HEK293 (cell line): ENCODE results near the gene PI4KA.

Experiments
- BCL6B ChIP-seq: fragments of 450-650 bp; formaldehyde crosslinking; IDR thresholded peaks from 2 replicates; pipeline ENCODE4 v1.5.1; 2017; ENCODE audit warnings: missing biosample characterization, missing genetic modification characterization
- CTCF ChIP-seq: fragments of 450-650 bp; formaldehyde crosslinking; IDR thresholded peaks from 2 replicates; pipeline ENCODE4 v1.5.1; 2016; ENCODE audit warnings: missing biosample characterization, missing genetic modification characterization
- FEZF1 ChIP-seq: fragments of 450-650 bp; formaldehyde crosslinking; IDR thresholded peaks from 2 replicates; pipeline ENCODE4 v1.5.1; 2016; ENCODE audit warnings: missing biosample characterization, missing genetic modification characterization
- HOXA7 ChIP-seq: sonication (generic); formaldehyde crosslinking; IDR thresholded peaks from 2 replicates; pipeline ENCODE4 v1.8.1; 2022; ENCODE audit warnings: missing genetic modification reagents, borderline replicate concordance
- MZF1 ChIP-seq: fragments of 450-650 bp; formaldehyde crosslinking; IDR thresholded peaks from 2 replicates; pipeline ENCODE4 v1.5.1; 2017; ENCODE audit warnings: missing biosample characterization, missing genetic modification characterization, borderline replicate concordance
- REST ChIP-seq: fragments of 450-650 bp; formaldehyde crosslinking; IDR thresholded peaks from 2 replicates; pipeline ENCODE4 v1.5.1; 2016; ENCODE audit warnings: missing biosample characterization, missing genetic modification characterization
- SCRT2 ChIP-seq: fragments of 450-650 bp; formaldehyde crosslinking; IDR thresholded peaks from 2 replicates; pipeline ENCODE4 v1.5.1; 2016; ENCODE audit warnings: missing biosample characterization, missing genetic modification characterization

GRCh38 chr22:20847318-20847822 is 11.2 kb downstream of the PI4KA start:
- no peak for TF ChIP-seq MZF1 (tag by site-specific recombination)
- no peak for TF ChIP-seq HOXA7 (CRISPR knock-in tag)
- no peak for TF ChIP-seq REST (tag by site-specific recombination)
- no peak for TF ChIP-seq SCRT2 (tag by site-specific recombination)
- TF ChIP-seq CTCF: no peak
- TF ChIP-seq BCL6B (tag by site-specific recombination): no peak
- TF ChIP-seq FEZF1 (tag by site-specific recombination): no peak
